ENCODE measurements around the gene SERPINE1.

The SERPINE1 gene

DNA sequence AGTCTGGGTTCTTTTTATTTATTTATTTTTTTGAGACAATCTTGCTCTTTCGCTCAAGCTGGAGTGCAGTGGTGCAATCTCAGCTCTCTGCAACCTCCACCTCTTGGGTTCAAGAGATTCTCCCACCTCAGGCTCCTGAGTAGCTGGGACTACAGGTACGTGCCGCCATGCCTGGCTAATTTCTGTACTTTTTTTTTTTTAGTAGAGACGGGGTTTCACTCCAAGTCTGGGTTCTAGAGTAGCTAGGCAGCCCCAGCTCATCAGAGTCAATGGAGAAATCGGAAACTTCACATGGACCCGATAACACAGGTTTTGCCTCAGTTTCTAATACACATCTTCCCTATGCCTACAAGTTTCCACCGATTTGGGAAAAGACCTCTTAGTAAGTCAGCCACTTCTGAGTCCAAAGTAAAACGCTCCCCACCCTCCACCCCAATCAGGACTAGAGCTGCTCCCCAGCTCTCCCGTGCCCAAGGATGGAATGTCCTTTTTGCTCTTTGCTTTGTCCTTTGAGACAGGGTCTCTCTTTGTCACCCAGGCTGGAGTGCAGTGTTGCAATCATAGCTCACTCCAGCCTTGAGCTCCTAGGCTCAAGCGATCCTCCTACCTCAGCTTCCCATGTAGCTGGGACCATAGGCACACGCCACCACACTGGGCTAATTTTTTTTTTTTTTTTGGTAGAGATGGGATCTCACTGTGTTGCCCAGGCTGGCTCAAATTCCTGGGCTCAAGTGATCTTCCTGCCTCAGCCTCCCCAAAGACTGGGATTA lies 3.8 kb upstream of the SERPINE1 start:
- Histone ChIP-seq H3K27me3 (ENCODE audit: control insufficient read depth, low read length) (peaks cover 56% of the 10 kb centered on the region), H3K4me1 (ENCODE audit: control insufficient read depth, low read length) (peaks cover 14% of the 10 kb centered on the region), H3K9me3 (ENCODE audit: control insufficient read depth, insufficient read depth, low read length) (no peaks in the 10 kb centered on the region), H3K27ac (ENCODE audit: low read depth, low read length) (no peak overlapping the region), H3K4me2 (ENCODE audit: low read length) (no peak overlapping the region), H3K4me3 (ENCODE audit: low read length) (no peak overlapping the region), H3K79me2 (ENCODE audit: control insufficient read depth, low read length) (no peaks in the 10 kb centered on the region), H3K36me3 (ENCODE audit: control insufficient read depth, low read length) (no peaks in the 10 kb centered on the region), H3K9me2 (replicated peaks; ENCODE audit: control insufficient read depth, low read length) (no peaks in the 10 kb centered on the region), H3F3A (ENCODE audit: control insufficient read depth, insufficient read depth) (no peaks in the 10 kb centered on the region), H4K20me1 (ENCODE audit: control insufficient read depth, insufficient read depth, low read depth, low read length) (no peaks in the 10 kb centered on the region)
- TF ChIP-seq, protein P1, sequence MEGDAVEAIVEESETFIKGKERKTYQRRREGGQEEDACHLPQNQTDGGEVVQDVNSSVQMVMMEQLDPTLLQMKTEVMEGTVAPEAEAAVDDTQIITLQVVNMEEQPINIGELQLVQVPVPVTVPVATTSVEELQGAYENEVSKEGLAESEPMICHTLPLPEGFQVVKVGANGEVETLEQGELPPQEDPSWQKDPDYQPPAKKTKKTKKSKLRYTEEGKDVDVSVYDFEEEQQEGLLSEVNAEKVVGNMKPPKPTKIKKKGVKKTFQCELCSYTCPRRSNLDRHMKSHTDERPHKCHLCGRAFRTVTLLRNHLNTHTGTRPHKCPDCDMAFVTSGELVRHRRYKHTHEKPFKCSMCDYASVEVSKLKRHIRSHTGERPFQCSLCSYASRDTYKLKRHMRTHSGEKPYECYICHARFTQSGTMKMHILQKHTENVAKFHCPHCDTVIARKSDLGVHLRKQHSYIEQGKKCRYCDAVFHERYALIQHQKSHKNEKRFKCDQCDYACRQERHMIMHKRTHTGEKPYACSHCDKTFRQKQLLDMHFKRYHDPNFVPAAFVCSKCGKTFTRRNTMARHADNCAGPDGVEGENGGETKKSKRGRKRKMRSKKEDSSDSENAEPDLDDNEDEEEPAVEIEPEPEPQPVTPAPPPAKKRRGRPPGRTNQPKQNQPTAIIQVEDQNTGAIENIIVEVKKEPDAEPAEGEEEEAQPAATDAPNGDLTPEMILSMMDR (IDR thresholded peaks at IDR 0.05; ENCODE audit: low read depth, low read length, poor library complexity, severe bottlenecking), result no peak
- no peak for TF ChIP-seq EZH2phosphoT487 (IDR thresholded peaks at IDR 0.05; ENCODE audit: borderline replicate concordance, low read length)

GRCh38 chr7:101123703-101124068 lies 3.2 kb upstream of the SERPINE1 start:
- no peaks in the 10 kb centered on the region for H3K9me3 ChIP-seq (ENCODE audit: control insufficient read depth, insufficient read depth, low read length)
- no peaks in the 10 kb centered on the region for H3K79me2 ChIP-seq (ENCODE audit: control insufficient read depth, low read length)
- H4K20me1 ChIP-seq (ENCODE audit: control insufficient read depth, insufficient read depth, low read depth, low read length), result no peaks in the 10 kb centered on the region
- TF ChIP-seq, protein P1 (IDR thresholded peaks at IDR 0.05; ENCODE audit: low read depth, low read length, poor library complexity, severe bottlenecking), result no peak
- TF ChIP-seq EZH2phosphoT487 (IDR thresholded peaks at IDR 0.05; ENCODE audit: borderline replicate concordance, low read length), result no peak
- no peak overlapping the region for H3K27ac ChIP-seq (ENCODE audit: low read depth, low read length)
- H3K9me2 ChIP-seq (replicated peaks; ENCODE audit: control insufficient read depth, low read length), result no peaks in the 10 kb centered on the region
- H3K36me3 ChIP-seq (ENCODE audit: control insufficient read depth, low read length), result no peaks in the 10 kb centered on the region
- no peaks in the 10 kb centered on the region for H3F3A ChIP-seq (ENCODE audit: control insufficient read depth, insufficient read depth)
- H3K27me3 ChIP-seq (ENCODE audit: control insufficient read depth, low read length), result peaks cover 62% of the 10 kb centered on the region
- peaks cover 16% of the 10 kb centered on the region for H3K4me1 ChIP-seq (ENCODE audit: control insufficient read depth, low read length)
- no peak overlapping the region for H3K4me3 ChIP-seq (ENCODE audit: low read length)
- H3K4me2 ChIP-seq (ENCODE audit: low read length), result no peak overlapping the region

GRCh38 chr7:101124376-101125056 lies 2.4 kb upstream of the SERPINE1 start:
- TF ChIP-seq, protein P1 (IDR thresholded peaks at IDR 0.05; ENCODE audit: low read depth, low read length, poor library complexity, severe bottlenecking), result no peak
- no peak for TF ChIP-seq EZH2phosphoT487 (IDR thresholded peaks at IDR 0.05; ENCODE audit: borderline replicate concordance, low read length)
- Histone ChIP-seq H3K36me3 (ENCODE audit: control insufficient read depth, low read length) (no peaks in the 10 kb centered on the region), H4K20me1 (ENCODE audit: control insufficient read depth, insufficient read depth, low read depth, low read length) (no peaks in the 10 kb centered on the region), H3K27me3 (ENCODE audit: control insufficient read depth, low read length) (peaks cover 62% of the 10 kb centered on the region), H3K9me2 (replicated peaks; ENCODE audit: control insufficient read depth, low read length) (no peaks in the 10 kb centered on the region), H3K9me3 (ENCODE audit: control insufficient read depth, insufficient read depth, low read length) (no peaks in the 10 kb centered on the region), H3K4me1 (ENCODE audit: control insufficient read depth, low read length) (peaks cover 16% of the 10 kb centered on the region), H3K4me2 (ENCODE audit: low read length) (no peak overlapping the region), H3F3A (ENCODE audit: control insufficient read depth, insufficient read depth) (no peaks in the 10 kb centered on the region), H3K4me3 (ENCODE audit: low read length) (no peak overlapping the region), H3K79me2 (ENCODE audit: control insufficient read depth, low read length) (no peaks in the 10 kb centered on the region), H3K27ac (ENCODE audit: low read depth, low read length) (no peak overlapping the region)

All from DOHH2 (cell line).